ENCODE data around the gene SIM1.

The SIM1 gene

GRCh38 chr6:100464903-100465700 is at the start of gene SIM1:
TSS of gene SIM1 (minus strand) at chr6:100464921. CDS start at chr6:100463468, 1,453 bp downstream.
- no peak for DNase-seq

- DNase-seq, result no peak
Measured at GRCh38 chr6:100512203-100512862, 47.6 kb upstream of the SIM1 start.

GRCh38 chr6:100509101-100509500 is 44.4 kb upstream of the SIM1 start:
- no peak for DNase-seq

- DNase-seq, result no peak
Measured at GRCh38 chr6:100506651-100507050, 41.9 kb upstream of the SIM1 start.

GRCh38 chr6:100504786-100505737 is 40.3 kb upstream of the SIM1 start:
- DNase-seq, result no peak

- no peak for DNase-seq
Measured at GRCh38 chr6:100503043-100503705, 38.5 kb upstream of the SIM1 start.

GRCh38 chr6:100493206-100493888 is 28.6 kb upstream of the SIM1 start:
- DNase-seq, result no peak

GRCh38 chr6:100491952-100492670 is 27.4 kb upstream of the SIM1 start:
- no peak for DNase-seq

GRCh38 chr6:100490065-100490464 is 25.3 kb upstream of the SIM1 start:
- no peak for DNase-seq

GRCh38 chr6:100488244-100488643 is 23.5 kb upstream of the SIM1 start:
- DNase-seq, result no peak

GRCh38 chr6:100487638-100488037 is 22.9 kb upstream of the SIM1 start:
- no peak for DNase-seq

- no peak for DNase-seq
Measured at GRCh38 chr6:100485268-100485667, 20.5 kb upstream of the SIM1 start.

GRCh38 chr6:100484474-100484873 is 19.8 kb upstream of the SIM1 start:
- no peak for DNase-seq

- no peak for DNase-seq
Measured at GRCh38 chr6:100482698-100483097, 18.0 kb upstream of the SIM1 start.

GRCh38 chr6:100479179-100480035 is 14.7 kb upstream of the SIM1 start:
- DNase-seq, result no peak

GRCh38 chr6:100475554-100476320 is 11.0 kb upstream of the SIM1 start:
- no peak for DNase-seq

- DNase-seq, result no peak
Measured at GRCh38 chr6:100473182-100473581, 8.5 kb upstream of the SIM1 start.

GRCh38 chr6:100472674-100473073 is 8.0 kb upstream of the SIM1 start:
- no peak for DNase-seq

GRCh38 chr6:100470422-100471120 is 5.8 kb upstream of the SIM1 start:
- no peak for DNase-seq
